Measurements from ENCODE around the gene WWOX. TPM values are rescaled to one million over a fixed set of nuclear protein-coding genes. Genes with fewer than 3 reads are reported as not detected.

The WWOX gene
- total and polyA plus RNA-seq, 2 of the 13 experiments (the other 11 are each of a cell fraction or from before 2014, with no cell fraction given) = 9.1 to 37.4 TPM

- no peaks in the 10 kb centered on the region for H3K27me3 ChIP-seq (ENCODE audit: control insufficient read depth in 1 of 2, insufficient read depth in 2 of 2, low read length in 2 of 2)
- no TSS peak for BruUV-seq (replicated peaks)
- H3K9me3 ChIP-seq (ENCODE audit: low read length) = no peaks in the 10 kb centered on the region
- H3K4me3 ChIP-seq (replicated peaks in 1 of 3; ENCODE audit: insufficient read depth in 1 of 3, low read depth in 2 of 3, low read length in 3 of 3) = no peak overlapping the region
- no peak overlapping the region for H2AFZ ChIP-seq (ENCODE audit: low read length)
- no peaks in the 10 kb centered on the region for H3K4me1 ChIP-seq (ENCODE audit: insufficient read depth, low read length)
- DNase-seq (ENCODE audit: low spot score) (no peak), FAIRE-seq (no peak), ATAC-seq (no peak)
- no peaks in the 10 kb centered on the region for H3K79me2 ChIP-seq (ENCODE audit: insufficient read depth, low read length)
- H3K36me3 ChIP-seq (replicated peaks in 1 of 2; ENCODE audit: control insufficient read depth in 1 of 2, insufficient read depth in 2 of 2, low read length in 2 of 2) = no peaks in the 10 kb centered on the region
- no peak for TF ChIP-seq ARID2 (CRISPR knock-in tag; IDR thresholded peaks at IDR 0.05; ENCODE audit: borderline replicate concordance)
- no peak for TF ChIP-seq NPAS2 (CRISPR knock-in tag; IDR thresholded peaks at IDR 0.05; ENCODE audit: borderline replicate concordance)
- TF ChIP-seq REL (CRISPR knock-in tag; conservative IDR thresholded peaks at IDR 0.05) = no peak
- peak; percentile 76 for TF ChIP-seq RFX5 (IDR thresholded peaks at IDR 0.05; ENCODE audit: low read depth, low read length)
- TF ChIP-seq ZEB1 (IDR thresholded peaks at IDR 0.05; ENCODE audit: insufficient replicate concordance, low read depth) = no peak
- TF ChIP-seq ZNF362 (CRISPR knock-in tag; IDR thresholded peaks at IDR 0.05; ENCODE audit: borderline replicate concordance) = no peak
- ChIA-PET POLR2A (no interaction called here), CTCF (ENCODE audit: low intra/inter-chr PET ratio, low total read pairs) (no interaction called here)
- H3K27ac ChIP-seq (ENCODE audit: extremely low read length, insufficient read depth, low read length) = no peak overlapping the region
- intact Hi-C loops (cut with micrococcal nuclease; ENCODE audit: unreplicated experiment) = no loop called here
- H4K20me1 ChIP-seq (ENCODE audit: insufficient read depth, low read length) = no peaks in the 10 kb centered on the region
- no peak overlapping the region for H3K4me2 ChIP-seq (ENCODE audit: low read depth, low read length)
- in situ Hi-C loops (cut with HindIII; ENCODE audit: extremely low pct_ligation_motif_present, low pct_unique_long_range_greater_than_20kb) = no loop called here
- no peak overlapping the region for H3K9ac ChIP-seq (ENCODE audit: insufficient read depth, low read depth, low read length)
- 91% methylated on average over 5 of the region's 5 CpGs for WGBS (ENCODE audit: low lambda C conversion rate)
Measured at GRCh38 chr16:78667675-78668074, 568.2 kb downstream of the WWOX start.

- no peak overlapping the region for H3K9ac ChIP-seq (ENCODE audit: insufficient read depth, low read depth, low read length)
- H2AFZ ChIP-seq (ENCODE audit: low read length) = no peak overlapping the region
- H3K27ac ChIP-seq (ENCODE audit: extremely low read length, insufficient read depth, low read length) = no peak overlapping the region
- POLR2A ChIA-PET = no interaction called here
- no TSS peak for BruUV-seq (replicated peaks)
- no peak overlapping the region for H3K4me3 ChIP-seq (replicated peaks in 1 of 3; ENCODE audit: insufficient read depth in 1 of 3, low read depth in 2 of 3, low read length in 3 of 3)
- no peak for FAIRE-seq
- 83% methylated on average over 3 of the region's 3 CpGs for WGBS (ENCODE audit: low lambda C conversion rate)
- no peaks in the 10 kb centered on the region for H3K27me3 ChIP-seq (ENCODE audit: control insufficient read depth in 1 of 2, insufficient read depth in 2 of 2, low read length in 2 of 2)
- intact Hi-C loops (cut with micrococcal nuclease; ENCODE audit: unreplicated experiment) = no loop called here
- H3K9me3 ChIP-seq (ENCODE audit: low read length) = no peaks in the 10 kb centered on the region
- ATAC-seq = no peak
- DNase-seq (ENCODE audit: low spot score) = no peak
- in situ Hi-C loops (cut with HindIII; ENCODE audit: extremely low pct_ligation_motif_present, low pct_unique_long_range_greater_than_20kb) = no loop called here
- no peaks in the 10 kb centered on the region for H4K20me1 ChIP-seq (ENCODE audit: insufficient read depth, low read length)
- no peak overlapping the region for H3K4me2 ChIP-seq (ENCODE audit: low read depth, low read length)
- H3K79me2 ChIP-seq (ENCODE audit: insufficient read depth, low read length) = no peaks in the 10 kb centered on the region
- CTCF ChIA-PET (ENCODE audit: low intra/inter-chr PET ratio, low total read pairs) = no interaction called here
- no peaks in the 10 kb centered on the region for H3K36me3 ChIP-seq (replicated peaks in 1 of 2; ENCODE audit: control insufficient read depth in 1 of 2, insufficient read depth in 2 of 2, low read length in 2 of 2)
- H3K4me1 ChIP-seq (ENCODE audit: insufficient read depth, low read length) = no peaks in the 10 kb centered on the region
- TF ChIP-seq ZNF879 (CRISPR knock-in tag; IDR thresholded peaks at IDR 0.05) = no peak
- TF ChIP-seq SP4 (CRISPR knock-in tag; IDR thresholded peaks at IDR 0.05) = no peak
- TF ChIP-seq JUND (CRISPR knock-in tag; IDR thresholded peaks at IDR 0.05) = no peak
- no peak for TF ChIP-seq ZNF441 (CRISPR knock-in tag; IDR thresholded peaks at IDR 0.05; ENCODE audit: borderline replicate concordance)
- TF ChIP-seq ZNF546 (CRISPR knock-in tag; conservative IDR thresholded peaks at IDR 0.05) = no peak
- TF ChIP-seq, protein P1, sequence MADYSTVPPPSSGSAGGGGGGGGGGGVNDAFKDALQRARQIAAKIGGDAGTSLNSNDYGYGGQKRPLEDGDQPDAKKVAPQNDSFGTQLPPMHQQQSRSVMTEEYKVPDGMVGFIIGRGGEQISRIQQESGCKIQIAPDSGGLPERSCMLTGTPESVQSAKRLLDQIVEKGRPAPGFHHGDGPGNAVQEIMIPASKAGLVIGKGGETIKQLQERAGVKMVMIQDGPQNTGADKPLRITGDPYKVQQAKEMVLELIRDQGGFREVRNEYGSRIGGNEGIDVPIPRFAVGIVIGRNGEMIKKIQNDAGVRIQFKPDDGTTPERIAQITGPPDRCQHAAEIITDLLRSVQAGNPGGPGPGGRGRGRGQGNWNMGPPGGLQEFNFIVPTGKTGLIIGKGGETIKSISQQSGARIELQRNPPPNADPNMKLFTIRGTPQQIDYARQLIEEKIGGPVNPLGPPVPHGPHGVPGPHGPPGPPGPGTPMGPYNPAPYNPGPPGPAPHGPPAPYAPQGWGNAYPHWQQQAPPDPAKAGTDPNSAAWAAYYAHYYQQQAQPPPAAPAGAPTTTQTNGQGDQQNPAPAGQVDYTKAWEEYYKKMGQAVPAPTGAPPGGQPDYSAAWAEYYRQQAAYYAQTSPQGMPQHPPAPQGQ (CRISPR knock-in tag; IDR thresholded peaks at IDR 0.05; ENCODE audit: borderline replicate concordance) = no peak
- TF ChIP-seq, protein P2, sequence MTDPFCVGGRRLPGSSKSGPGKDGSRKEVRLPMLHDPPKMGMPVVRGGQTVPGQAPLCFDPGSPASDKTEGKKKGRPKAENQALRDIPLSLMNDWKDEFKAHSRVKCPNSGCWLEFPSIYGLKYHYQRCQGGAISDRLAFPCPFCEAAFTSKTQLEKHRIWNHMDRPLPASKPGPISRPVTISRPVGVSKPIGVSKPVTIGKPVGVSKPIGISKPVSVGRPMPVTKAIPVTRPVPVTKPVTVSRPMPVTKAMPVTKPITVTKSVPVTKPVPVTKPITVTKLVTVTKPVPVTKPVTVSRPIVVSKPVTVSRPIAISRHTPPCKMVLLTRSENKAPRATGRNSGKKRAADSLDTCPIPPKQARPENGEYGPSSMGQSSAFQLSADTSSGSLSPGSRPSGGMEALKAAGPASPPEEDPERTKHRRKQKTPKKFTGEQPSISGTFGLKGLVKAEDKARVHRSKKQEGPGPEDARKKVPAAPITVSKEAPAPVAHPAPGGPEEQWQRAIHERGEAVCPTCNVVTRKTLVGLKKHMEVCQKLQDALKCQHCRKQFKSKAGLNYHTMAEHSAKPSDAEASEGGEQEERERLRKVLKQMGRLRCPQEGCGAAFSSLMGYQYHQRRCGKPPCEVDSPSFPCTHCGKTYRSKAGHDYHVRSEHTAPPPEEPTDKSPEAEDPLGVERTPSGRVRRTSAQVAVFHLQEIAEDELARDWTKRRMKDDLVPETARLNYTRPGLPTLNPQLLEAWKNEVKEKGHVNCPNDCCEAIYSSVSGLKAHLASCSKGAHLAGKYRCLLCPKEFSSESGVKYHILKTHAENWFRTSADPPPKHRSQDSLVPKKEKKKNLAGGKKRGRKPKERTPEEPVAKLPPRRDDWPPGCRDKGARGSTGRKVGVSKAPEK (CRISPR knock-in tag; IDR thresholded peaks at IDR 0.05; ENCODE audit: borderline replicate concordance) = no peak
- no peak for TF ChIP-seq ATF7 (IDR thresholded peaks at IDR 0.05)
- no peak for TF ChIP-seq ATF7 (CRISPR knock-in tag; IDR thresholded peaks at IDR 0.05)
Measured at GRCh38 chr16:78668393-78668792, 568.9 kb downstream of the WWOX start.
